HG03520 (cell line): Measurements from ENCODE around the gene UBL4A.

Source experiments
- ATAC-seq: cut with Tn5 transposase; IDR thresholded peaks from one replicate; pipeline ENCODE4 v1.9.1; 2021; ENCODE audit warnings: mild to moderate bottlenecking, moderate library complexity; ENCODE audit not compliant: unreplicated experiment

The UBL4A gene

GRCh38 chrX:154484255-154485149, 1.9 kb downstream of the UBL4A start:
- no peak for ATAC-seq

DNA sequence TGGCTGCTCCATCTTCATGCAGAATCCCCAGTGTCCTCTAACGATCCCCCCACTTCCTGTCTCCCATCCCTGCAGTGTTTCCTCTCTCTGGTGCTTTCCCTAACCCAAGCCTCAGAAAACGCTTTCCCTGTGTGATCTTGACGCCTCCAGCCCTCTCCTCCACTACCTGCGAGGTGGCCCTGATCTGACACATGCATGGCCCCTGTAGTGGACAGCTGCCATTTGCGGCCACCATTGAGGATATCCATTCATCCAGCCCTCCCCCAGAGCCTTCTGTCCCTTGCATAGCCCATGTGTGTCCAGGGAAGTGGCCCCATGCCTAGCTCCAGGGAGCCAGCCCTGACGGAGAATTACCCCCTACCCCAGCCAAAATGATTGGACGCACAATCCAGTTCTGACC, 3.1 kb downstream of the UBL4A start:
- no peak for ATAC-seq

DNA sequence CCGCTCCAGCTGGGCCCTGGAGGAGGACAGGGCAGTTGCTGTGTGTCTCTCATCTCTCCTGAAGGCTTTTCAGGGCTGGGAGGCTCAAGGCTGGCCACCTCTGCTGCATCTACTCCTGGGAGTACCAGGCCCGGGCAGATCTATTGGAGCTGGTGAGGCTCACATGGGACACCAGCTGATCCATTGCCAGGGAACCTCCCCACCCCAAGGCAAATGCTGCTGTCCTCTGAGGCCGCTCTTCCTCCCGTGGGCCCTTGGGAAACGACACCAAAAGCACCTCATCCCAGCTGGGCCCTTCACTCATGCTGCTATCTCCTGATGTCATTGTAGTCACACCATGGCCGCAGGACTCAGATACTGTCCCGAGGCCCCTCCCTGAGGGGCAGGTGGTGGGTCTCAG, 3.6 kb downstream of the UBL4A start:
- no peak for ATAC-seq

DNA sequence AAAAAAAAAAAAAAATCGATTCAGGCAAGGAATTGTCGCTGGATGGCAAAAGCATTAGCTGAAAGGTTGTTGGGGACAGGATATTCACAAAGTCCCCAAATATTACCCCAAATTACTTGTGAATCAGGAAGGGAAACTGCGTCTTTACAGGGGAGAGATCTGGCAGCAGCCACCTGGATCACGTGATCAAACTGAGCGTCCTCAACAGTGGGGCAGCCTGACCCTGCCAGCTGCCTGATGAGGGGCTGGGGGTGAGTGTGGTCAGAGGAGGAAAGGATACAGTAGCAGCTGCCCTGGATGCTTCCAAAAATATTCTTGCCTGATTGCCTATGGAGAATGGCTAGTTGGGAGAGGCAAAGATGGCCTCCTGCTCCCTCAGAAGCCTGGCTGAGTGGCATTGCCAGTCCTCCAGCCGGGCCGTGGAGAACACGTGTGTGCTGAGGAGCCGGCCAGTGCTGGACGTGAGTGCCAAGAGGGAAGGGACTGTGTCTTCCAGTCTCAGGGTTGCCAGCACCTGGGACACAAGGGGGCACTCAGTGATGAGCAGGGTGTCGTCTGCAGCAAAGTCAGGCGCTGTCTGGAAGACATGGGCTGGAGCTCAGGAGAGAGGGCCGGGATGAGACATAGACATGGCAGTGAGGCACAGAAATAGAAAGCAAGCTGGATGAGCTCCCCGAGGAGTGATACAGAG, 4.4 kb downstream of the UBL4A start:
- no peak for ATAC-seq

DNA sequence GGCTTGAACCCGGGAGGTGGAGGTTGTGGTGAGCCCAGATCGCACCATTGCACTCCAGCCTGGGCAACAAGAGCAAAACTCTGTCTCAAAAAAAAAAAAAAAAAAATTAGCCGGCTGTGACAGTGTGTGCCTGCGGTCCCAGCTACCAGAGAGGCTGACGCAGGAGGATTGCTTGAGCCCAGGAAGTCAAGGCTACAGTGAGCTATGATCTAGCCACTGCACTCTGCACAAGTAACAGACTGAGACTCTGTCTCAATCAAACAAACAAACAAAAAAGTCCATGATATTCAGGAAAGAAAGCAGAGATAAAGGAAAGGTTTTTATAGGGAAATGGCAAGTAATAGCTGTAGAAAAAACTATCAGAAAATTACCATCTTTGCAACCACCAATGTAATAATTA, 5.2 kb downstream of the UBL4A start:
- no peak for ATAC-seq

GRCh38 chrX:154478728-154479622, 7.4 kb downstream of the UBL4A start, which contains the start of gene LAGE3:
Gene LAGE3 (minus strand): TSS chrX:154479281. CDS start chrX:154478915, 366 bp downstream.
- ATAC-seq, result peak; percentile 79

DNA sequence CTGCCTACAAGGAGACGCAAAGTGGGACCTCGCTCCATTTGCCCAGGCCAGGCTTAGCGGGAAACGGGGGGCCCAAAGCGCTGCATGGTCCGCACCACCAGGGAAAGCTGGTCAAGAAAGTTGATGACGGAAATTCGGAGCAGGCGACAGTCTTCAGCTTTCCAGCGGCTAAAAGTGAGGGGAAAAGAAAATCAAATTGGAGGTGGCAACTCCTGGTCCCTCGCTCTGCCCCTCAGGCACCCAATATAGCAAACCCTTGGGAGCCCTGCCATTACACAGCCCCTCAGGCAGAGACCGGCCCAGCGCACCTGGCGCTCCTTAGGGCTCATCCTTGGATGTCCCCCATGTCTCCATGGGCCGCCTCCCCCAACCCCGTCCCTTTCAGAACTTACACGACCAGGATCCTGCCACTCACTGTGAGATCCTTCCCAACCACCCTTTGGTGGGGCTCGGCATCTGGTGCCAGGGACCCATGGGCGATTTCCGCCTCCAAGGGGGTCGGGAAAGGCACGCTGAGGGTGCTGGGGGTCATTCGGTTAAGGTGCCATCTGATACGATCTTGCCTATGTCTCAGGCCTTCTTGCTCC, 8.4 kb downstream of the UBL4A start:
- ATAC-seq, result no peak

- no peak for ATAC-seq
Observed at GRCh38 chrX:154476821-154477220, 9.6 kb downstream of the UBL4A start.

GRCh38 chrX:154473683-154474082, 12.7 kb downstream of the UBL4A start:
- ATAC-seq, result no peak

DNA sequence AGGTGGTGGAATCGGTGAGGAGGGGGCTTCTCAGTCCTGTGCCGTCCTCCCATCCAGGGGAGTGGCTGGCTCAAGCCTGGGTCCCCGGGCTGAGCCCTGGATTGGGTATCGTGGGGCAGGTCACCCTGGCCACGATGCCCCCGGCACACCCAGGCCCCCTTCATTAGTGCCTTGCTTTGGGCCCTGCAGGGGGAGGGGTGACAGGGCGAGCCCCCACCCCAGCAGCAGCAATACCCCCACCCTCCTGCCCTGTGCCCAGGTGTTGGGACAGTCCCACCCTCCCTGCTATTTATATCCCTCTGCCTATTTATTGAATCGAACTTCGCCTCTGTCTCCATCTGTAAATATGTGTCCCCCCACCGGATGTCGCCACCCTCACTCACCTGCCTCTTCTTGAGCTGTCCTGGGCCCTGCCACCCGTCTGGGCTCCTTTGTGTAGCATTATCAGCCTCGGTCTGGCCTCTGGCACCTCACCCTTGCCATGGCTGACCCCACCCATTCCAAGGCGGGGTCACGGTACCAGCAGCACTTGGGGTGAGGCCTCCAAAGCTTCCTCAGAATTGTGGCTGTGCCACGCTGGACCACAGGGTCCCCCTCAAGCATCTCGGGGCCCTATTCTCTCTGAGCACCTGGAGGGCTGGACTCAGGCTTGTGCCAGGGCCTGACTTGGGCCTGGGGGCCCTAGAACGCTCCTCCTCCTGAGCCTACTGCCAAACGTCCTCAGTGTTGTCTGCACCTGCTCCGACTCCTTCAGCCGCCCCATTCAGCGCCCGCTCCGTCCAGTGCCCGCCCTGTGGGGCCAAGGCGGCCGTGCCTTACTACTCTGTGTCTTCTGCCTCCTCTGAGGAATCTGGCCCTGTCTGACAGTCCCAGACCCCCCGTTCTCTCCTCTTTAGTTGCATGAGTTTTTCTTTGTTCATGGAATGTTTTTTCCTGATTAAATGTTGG, 13.5 kb downstream of the UBL4A start:
- no peak for ATAC-seq

DNA sequence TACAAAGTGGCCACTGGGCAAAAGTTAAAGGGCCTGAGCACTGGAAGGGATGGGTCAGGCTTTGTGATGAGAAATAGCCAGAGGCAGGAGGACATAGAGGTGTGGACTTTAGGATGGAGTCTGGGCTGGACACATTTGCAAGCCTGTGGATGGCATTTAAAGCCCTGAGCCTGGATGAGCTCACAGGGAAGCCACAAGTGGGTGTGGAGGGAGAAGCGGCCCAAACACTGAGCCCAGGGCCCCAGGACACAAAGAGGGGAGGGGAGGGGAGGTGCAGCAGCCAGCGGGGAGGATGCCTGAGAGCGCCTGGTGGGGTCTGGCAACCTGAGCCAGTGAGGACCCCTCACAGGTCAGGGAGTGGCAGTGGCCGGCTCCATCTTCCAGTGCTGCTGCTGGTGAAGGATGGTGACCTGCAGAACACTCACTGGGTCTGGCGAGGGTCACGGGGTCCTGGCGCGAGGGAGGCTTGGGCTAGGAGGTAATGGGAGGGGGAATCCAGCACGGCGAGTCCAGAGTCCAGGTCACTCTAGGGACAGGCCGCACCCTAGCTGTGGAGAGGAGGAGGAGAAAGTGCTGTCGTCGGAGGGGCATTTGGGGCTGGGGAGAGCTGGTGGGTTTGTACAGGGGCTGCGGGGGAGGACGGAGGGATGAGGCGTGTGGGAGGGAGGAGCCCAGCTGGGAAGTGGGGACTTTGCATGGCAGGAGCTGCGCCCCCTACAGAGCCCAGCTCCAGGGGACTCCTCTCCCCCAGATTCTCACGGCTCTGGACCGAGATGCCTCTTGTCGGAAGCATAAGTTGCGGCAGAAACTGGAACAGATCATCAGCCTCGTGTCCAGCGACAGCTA, 14.4 kb downstream of the UBL4A start:
- ATAC-seq, result no peak

GRCh38 chrX:154470914-154471568, 15.4 kb downstream of the UBL4A start:
- no peak for ATAC-seq

DNA sequence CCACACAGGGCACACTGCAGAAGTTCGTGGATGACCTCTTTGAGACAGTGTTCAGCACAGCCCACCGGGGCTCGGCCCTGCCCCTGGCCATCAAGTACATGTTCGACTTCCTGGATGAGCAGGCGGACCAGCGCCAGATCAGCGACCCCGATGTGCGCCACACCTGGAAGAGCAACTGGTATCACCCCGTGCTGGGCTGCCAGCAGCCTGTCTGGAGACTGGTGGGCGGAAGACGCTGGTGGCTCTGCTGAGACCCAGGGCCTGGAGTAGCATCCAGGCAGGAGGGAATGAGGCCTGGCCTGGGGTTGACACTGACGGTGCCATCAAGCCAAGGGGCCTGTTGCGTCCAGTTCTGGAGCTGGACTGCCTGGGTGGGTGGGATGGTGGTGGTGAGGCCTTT, 16.0 kb downstream of the UBL4A start:
- ATAC-seq, result no peak

DNA sequence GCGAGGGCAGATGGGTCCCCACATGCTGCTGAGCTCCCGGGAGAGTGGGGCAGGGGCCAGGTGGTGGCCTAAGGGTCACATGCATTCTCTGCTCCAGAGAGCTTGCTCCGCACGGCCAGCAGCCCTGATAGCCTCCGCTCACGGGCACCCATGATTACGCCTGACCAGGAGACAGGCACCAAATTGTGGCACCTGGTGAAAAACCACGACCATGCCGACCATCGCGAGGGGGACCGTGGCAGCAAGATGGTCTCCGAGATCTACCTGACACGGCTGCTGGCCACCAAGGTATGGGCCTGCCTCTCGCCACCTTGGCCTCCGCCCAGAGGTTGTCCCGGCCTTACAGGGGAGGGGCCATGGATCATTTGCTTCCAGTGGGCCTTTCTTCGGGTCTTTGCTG, 16.5 kb downstream of the UBL4A start:
- ATAC-seq, result no peak

GRCh38 chrX:154469114-154469513, 17.3 kb downstream of the UBL4A start:
- no peak for ATAC-seq

DNA sequence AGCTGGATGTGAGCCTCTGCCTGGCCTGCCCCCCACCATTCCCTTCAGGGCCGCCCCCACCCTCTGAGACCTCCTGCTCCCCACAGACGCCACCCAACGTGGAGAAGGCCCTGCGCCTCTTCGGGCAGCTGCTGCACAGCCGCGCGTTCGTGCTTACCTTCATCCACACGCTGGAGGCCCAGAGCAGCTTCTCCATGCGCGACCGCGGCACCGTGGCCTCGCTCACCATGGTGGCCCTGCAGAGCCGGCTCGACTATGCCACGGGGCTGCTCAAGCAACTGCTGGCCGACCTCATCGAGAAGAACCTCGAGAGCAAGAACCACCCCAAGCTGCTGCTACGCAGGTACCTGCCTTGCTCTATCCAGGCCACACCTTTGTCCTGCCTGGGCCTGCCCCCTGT, 18.2 kb downstream of the UBL4A start:
- ATAC-seq, result no peak

- no peak for ATAC-seq
Observed at GRCh38 chrX:154467556-154467955, 18.9 kb downstream of the UBL4A start.

GRCh38 chrX:154466907-154467306, 19.5 kb downstream of the UBL4A start:
- ATAC-seq, result no peak
